PC-3 (cell line): ENCODE results near the gene PSMD7.

Source experiments
- EZH2 ChIP-seq: fragments of 300-600 bp; sonication (generic); IDR thresholded peaks from one replicate; pipeline ENCODE4 v1.6.1; 2017; ENCODE audit warnings: antibody characterized with exemption, mild to moderate bottlenecking, low read length; ENCODE audit not compliant: unreplicated experiment
- EZH2phosphoT487 ChIP-seq: fragments of 300-600 bp; sonication (generic); IDR thresholded peaks from 2 replicates; pipeline ENCODE4 v1.6.1; 2018; ENCODE audit warnings: mild to moderate bottlenecking, antibody characterized with exemption, low read length, borderline replicate concordance
- TF ChIP-seq, protein P1 (sequence below): fragments of 300-600 bp; sonication (generic); conservative IDR thresholded peaks from 2 replicates; pipeline ENCODE4 v1.5.1; 2017; ENCODE audit warnings: antibody characterized with exemption, low read depth, mild to moderate bottlenecking, low read length

GRCh38 chr16:74249846-74250245 is 46.8 kb upstream of the PSMD7 start:
- TF ChIP-seq, protein P1, sequence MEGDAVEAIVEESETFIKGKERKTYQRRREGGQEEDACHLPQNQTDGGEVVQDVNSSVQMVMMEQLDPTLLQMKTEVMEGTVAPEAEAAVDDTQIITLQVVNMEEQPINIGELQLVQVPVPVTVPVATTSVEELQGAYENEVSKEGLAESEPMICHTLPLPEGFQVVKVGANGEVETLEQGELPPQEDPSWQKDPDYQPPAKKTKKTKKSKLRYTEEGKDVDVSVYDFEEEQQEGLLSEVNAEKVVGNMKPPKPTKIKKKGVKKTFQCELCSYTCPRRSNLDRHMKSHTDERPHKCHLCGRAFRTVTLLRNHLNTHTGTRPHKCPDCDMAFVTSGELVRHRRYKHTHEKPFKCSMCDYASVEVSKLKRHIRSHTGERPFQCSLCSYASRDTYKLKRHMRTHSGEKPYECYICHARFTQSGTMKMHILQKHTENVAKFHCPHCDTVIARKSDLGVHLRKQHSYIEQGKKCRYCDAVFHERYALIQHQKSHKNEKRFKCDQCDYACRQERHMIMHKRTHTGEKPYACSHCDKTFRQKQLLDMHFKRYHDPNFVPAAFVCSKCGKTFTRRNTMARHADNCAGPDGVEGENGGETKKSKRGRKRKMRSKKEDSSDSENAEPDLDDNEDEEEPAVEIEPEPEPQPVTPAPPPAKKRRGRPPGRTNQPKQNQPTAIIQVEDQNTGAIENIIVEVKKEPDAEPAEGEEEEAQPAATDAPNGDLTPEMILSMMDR: no peak
- TF ChIP-seq EZH2phosphoT487 (no peak), EZH2 (no peak)
